NCI-H524 treated with DMSO at 0.1 percent for 48 hours (cell line): ENCODE measurements around the gene KCTD5.
"Not testable (repeated sequence)": the region's sequence is repeated elsewhere in the genome, so short reads cannot be mapped to it uniquely, and the experiment has no call there.

Experiments
- DNase-seq: peaks from one replicate; lab custom pipeline; 2025; lab: John Stamatoyannopoulos, UW

Gene KCTD5, protein sequence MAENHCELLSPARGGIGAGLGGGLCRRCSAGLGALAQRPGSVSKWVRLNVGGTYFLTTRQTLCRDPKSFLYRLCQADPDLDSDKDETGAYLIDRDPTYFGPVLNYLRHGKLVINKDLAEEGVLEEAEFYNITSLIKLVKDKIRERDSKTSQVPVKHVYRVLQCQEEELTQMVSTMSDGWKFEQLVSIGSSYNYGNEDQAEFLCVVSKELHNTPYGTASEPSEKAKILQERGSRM

DNA sequence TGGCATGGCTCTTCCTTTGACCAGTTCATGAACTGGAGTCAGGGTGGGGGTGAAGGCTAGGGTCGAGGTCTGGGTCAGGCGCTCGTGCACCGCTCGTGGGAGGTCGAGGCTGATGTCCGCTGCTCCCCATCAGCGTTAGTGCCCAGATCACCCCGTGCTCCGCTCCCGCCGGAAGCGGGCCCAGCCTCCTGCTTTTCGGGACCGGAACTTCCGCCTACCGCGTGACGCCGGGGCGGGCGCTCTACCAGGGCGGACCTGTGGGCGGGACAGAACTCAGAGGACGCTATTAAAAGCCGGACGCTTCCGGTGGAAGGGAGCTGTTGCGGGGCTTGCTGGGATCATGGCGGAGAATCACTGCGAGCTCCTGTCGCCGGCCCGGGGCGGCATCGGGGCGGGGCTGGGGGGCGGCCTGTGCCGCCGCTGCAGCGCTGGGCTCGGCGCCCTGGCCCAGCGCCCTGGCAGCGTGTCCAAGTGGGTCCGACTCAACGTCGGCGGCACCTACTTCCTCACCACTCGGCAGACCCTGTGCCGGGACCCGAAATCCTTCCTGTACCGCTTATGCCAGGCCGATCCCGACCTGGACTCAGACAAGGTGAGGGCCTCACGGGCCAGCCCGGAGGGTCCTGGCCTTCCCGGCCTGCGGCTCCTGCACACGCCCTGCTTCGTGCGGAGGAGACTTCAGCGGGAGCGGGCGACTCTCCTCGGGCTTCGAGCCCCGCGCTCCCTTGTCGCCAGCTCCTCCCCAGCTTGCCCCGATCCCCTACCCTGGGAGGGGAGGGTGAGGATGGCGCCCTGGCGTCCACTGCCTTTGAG, at the start of gene KCTD5:
KCTD5 (plus strand) TSS at position 315 of the 813 bp plus-strand sequence; CDS start at position 341, 26 bp downstream.
- peak; percentile 85 for DNase-seq

DNA sequence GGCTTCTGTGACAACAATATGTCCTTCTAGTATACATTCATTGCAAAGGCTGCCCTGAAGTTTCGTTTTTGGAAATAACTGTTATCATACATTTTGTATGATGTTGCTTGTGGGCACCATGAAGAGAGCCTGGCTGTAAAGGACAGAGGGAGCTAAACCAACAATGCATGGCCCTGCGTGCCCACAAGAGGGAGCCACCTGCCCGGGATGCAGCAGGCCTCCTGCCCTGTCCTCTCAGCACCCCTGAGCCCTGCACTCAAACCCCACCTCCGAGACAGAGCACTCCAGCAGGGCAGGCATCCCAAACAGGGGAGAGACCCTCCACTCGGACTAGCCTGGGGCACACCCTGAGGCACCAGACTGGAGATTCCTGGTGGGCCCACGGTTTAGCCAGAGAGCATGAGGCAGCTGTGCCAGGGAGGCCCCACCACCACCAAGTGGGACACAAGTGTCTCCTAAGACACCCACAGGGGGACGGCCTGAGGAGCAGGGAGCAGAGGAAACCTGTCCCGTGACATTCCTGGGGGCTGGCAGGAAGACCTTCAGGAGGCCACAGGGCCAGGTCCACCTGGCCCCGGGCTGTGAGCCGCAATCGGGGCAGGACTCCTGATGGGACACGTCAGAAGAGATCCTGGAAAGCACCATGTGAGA, 43.1 kb upstream of the KCTD5 start:
- DNase-seq: not testable (repeated sequence)

- not testable (repeated sequence) for DNase-seq
Observed at GRCh38 chr16:2639722-2640072, 42.6 kb upstream of the KCTD5 start.

- not testable (repeated sequence) for DNase-seq
Observed at GRCh38 chr16:2642561-2642960, 39.8 kb upstream of the KCTD5 start.

DNA sequence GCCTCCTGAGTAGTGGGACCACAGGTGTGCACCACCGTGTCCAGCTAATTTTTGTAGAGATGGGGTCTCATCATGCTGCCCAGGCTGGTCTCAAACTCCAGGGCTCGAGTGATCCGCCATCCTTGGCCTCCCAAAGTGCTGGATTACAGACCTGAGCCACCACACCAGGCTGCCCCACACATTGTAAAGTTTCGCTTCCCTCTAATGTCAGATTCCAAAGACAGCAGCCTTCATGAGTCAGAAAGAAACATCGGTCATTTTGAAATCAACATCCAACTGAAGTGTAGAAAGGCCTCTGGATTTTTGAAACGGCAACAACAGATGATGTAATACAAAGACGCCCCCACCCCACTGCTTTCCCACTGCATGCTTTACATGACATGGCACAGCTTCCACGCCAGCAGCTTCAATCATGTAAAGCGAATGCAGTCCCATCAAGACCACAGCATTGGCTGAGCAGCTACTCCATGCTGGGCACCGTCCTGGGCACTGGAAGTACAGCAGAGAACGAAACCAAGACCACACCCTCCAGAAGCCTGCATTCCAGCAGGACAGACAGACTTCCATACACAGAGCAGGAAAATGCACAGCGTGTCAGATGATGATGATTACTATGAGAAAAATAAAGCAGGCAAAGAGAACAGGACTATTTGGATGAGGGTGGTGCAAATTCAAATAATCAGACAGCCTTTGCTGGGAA, 37.4 kb upstream of the KCTD5 start:
- DNase-seq: not testable (repeated sequence)

DNA sequence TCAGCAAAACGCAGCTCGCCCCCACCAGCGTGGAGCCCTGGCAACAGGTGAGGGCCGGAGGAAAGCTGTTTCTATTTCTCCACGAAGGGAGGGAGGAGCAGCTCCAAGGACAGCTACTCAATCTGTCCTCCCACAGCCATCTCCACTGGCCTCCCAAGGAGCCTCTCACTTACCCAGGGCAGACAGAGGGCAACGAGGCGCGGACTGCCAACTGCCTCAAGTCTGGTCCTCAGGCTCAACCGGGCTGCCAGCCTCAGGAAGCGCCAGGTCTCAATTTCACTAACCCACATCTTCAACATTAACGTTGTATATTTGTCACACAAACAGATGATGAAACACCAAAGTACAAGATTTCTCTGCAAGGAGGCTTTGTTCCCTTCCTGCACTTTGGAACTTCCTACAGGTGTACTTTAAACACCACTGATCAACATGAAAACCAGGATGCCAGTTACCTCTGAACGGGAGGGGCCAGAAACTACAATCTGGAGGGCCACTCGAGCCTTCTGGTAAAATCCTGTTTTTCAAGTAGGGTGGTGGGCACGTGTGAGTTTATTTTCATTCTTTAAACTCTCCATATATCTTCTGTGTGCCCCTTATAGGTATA, 31.0 kb upstream of the KCTD5 start:
- not testable (repeated sequence) for DNase-seq

- not testable (repeated sequence) for DNase-seq
Observed at GRCh38 chr16:2653915-2654314, 28.4 kb upstream of the KCTD5 start.

GRCh38 chr16:2654949-2655348, 27.4 kb upstream of the KCTD5 start:
- not testable (repeated sequence) for DNase-seq

DNA sequence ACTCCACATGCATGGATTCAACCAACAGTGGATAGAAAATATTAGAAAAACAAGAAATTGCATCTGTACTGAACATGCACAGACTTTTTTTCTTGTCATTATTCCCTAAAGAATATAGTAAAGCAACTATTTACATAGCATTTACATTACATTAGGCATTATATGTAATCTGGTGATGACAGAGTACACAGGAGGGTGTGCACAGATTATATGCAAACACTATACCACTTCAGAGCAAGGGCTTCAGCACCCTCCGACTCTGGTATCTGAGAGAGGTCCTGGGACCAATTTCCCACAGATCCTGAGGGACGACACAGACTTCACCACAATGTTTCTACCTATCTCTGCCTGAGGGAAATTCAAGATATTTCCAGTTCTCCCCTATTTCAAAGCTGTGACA, 25.3 kb upstream of the KCTD5 start:
- DNase-seq: no peak

DNA sequence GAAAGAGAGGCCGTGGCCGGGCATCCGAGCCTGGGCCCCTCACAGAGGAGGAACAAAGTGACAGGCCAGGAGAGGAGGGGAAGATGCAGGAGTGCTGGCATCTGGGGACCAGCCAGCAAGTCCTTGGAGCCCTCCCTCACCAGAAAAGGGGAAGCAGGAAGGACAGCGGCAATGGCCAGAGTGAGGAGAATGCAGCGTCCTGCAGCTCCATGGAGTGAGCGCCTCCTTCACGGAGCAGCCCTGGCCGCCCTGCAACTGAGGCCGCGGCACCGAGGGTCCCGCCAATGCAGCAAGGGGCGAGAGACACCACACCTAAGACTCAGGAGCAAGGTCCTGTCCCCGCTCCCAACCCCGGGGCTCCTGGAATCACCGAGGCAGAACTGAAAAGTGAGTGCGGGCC, 24.5 kb upstream of the KCTD5 start:
- not testable (repeated sequence) for DNase-seq

- DNase-seq: not testable (repeated sequence)
Observed at GRCh38 chr16:2659560-2659959, 22.8 kb upstream of the KCTD5 start.

DNA sequence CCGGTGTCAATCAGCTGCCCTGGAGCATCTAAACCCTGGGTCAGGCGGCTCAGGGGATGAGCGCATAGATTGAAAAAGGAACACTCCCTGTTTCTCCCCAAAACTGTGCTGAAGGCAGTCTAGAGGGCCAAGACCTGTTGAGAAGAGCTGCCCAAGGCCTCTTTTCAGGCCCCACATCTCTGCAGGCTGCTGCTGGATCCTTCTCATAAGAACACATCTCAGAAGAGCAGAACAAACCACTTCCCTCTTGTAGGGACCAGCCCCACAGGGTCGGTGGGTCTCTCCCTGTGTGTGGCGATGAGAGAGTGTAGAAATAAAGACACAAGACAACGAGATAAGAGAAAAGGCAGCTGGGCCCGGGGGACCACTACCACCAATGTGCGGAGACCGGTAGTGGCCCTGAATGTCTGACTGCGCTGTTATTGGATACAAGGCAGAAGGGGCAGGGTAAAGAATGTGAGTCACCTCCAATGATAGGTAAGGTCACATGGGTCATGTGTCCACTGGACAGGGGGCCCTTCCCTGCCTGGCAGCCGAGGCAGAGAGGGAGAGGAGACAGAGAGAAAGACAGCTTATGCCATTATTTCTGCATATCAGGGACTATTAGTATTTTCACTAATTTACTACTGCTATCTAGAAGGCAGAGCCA, 22.2 kb upstream of the KCTD5 start:
- not testable (repeated sequence) for DNase-seq

DNA sequence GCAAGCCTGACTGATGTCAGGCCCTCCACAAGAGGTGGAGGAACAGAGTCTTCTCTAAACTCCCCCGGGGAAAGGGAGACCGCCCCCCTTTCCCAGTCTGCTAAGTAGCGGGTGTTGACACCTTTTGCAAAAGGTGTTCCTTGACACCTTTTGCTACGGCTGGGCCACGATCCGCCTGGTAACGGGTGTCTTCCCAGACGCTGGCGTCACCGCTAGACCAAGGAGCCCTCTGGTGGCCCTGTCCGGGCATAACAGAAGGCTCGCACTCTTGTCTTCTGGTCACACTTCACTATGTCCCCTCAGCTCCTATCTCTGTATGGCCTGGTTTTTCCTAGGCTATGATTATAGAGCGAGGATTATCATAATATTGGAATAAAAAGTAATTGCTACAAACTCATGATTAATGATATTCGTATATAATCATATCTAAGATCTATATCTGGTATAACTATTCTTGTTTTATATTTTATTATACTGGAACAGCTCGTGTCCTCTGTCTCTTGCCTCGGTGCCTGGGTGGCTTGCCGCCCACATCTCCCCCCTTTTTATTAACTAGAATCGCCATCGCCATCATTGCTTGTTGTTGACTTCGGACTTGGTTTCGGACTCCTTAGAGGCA, 21.5 kb upstream of the KCTD5 start:
- not testable (repeated sequence) for DNase-seq

GRCh38 chr16:2663553-2664546, 18.5 kb upstream of the KCTD5 start:
- no peak for DNase-seq

DNA sequence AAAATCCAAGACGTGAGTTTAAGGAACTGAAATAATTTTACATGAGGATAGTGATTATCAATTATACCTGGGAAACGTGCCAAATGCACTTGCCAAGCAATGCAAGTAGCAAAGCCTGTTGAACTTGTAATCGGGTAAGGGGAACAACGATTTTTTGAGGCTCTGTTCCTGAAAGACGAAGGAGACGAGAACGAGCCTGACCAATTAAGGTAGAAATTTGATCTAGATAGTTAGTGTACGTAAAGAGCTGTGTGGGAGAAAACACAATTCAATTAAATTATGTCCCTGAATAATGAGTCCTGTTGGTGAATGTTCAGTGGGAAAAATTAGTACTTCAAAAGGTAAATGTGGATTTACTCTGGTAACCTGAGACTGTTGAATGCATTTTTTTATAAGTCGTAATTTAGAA, 17.7 kb upstream of the KCTD5 start:
- DNase-seq: no peak

DNA sequence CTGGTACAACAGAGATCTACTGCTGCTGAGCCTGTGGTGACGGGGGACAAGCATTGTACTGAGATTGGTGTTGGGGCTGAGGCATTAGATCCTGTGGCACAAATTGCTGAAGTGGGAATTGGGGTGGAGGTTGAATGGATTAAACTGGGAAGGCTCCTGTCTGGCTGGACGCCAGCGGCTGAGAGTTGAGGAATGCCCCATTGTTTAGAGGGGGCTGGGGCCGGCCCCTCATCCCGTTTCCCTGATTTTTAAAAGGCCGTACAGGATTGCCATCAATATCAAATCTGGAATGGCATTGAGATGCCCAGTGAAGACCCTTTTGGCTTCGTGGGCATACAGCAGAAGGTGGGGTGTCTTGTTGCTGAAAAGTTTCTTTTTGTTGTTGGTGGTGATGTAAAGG, 15.7 kb upstream of the KCTD5 start:
- not testable (repeated sequence) for DNase-seq

GRCh38 chr16:2669587-2669986, 12.7 kb upstream of the KCTD5 start:
- not testable (repeated sequence) for DNase-seq

GRCh38 chr16:2670017-2670416, 12.3 kb upstream of the KCTD5 start:
- not testable (repeated sequence) for DNase-seq

DNA sequence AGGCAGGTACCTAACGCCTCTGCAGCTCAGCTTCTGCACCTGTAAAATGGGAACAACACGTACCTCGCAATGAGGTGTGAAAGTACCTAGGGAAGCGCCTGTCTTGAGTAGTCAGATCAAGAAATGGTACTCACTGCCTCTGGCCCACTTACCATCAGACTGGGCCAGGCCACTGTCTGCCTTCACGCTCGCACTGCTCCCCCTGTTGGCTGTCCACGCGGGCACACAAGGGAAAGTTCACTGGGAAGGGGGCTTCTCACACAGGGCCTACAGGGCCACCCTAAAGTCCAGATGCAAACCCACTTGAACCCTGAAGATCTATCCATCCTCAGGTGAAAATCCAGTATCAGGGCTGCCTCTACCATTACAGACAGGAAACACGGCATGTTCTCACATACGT, 11.1 kb upstream of the KCTD5 start:
- not testable (repeated sequence) for DNase-seq

- DNase-seq: no peak
Observed at GRCh38 chr16:2671741-2672140, 10.6 kb upstream of the KCTD5 start.
